GM11168 (cell line): ENCODE measurements around the gene CTNNA2.

Source experiments
- in situ Hi-C: fragments of 300-500 bp; cut with MboI; formaldehyde crosslinking; loops from one replicate; pipeline ENCODE4 v1.12.0; 2022; ENCODE audit warnings: low sequenced_read_pairs; ENCODE audit not compliant: unreplicated experiment

CTNNA2 gene

DNA sequence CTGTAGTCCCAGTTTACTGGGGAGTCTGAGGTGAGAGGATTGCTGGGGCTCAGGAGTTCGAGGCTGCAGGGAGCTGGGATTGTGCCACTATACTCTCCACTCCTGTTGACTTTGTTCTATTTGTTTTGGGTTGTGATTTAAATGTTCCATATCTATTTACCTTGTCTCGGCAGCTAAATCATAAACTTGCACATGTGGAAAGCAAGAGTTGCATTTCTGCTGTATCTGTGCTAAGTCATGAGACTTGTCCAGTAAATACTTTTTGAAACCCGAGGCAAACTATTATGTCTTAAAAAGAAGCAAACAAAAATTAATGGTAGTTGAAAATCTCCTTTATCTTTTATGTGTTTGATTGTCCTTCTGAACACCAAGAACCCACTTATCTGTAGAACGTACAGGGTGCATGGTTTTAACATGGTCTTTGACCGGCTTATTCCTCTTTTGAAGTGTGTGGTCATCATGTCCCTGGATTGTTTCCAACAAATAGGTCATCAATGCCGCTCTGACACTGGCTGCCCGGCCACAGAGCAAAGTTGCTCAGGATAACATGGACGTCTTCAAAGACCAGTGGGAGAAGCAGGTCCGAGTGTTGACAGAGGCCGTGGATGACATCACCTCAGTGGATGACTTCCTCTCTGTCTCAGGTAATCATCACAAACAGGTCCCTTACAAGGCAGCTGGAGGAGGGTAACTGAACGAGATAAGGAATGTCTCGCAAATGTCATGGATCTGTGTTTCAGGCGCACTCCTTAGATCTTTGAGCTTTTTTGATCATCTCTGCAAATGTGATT is 1032.8 kb downstream of the CTNNA2 start:
- in situ Hi-C loops, result loop anchor here (25.0 kb wide), 1 partner anchor 317 kb away; no protein-coding TSS in a partner anchor

DNA sequence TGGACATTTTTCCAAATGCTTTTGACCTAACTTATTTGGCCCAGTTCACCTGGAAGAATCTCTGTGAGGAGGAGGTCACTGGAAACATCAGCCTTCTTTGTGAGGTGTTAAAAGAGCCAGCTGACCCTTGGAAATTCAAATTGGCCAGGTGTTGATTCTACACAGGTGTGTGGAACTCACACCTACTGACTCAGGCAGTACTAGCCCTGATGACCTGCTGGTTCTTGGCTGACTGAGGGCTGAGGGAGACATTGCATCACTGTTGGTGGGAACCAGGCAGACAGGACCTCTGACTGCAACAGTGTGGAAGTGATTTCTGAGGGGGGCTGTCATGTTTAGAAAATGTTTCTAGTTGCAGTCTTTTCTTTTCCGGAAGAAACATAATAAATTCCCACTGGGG is 1033.9 kb downstream of the CTNNA2 start:
- in situ Hi-C loops, result loop anchor here (25.0 kb wide), 1 partner anchor 316 kb away; no protein-coding TSS in a partner anchor

DNA sequence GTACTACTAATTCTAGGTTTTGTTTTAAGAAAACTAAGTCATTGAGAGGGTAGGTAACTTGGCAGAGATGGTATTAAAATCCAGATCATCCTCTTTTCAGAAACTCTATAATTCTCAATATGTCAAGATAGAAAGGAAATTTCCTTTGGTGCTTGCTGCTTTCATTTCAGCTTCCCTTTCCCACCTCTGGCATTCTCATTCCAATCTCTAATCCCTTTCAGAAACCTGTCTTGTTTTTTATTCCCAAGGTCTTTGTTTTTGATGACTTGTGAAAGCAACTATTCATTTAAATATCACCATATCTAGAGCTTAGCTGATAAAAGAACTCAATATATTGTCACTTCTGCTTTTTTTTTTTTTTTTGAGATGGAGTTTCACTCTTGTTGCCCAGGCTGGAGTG is 1034.5 kb downstream of the CTNNA2 start:
- in situ Hi-C loops, result loop anchor here (25.0 kb wide), 1 partner anchor 315 kb away; no protein-coding TSS in a partner anchor

DNA sequence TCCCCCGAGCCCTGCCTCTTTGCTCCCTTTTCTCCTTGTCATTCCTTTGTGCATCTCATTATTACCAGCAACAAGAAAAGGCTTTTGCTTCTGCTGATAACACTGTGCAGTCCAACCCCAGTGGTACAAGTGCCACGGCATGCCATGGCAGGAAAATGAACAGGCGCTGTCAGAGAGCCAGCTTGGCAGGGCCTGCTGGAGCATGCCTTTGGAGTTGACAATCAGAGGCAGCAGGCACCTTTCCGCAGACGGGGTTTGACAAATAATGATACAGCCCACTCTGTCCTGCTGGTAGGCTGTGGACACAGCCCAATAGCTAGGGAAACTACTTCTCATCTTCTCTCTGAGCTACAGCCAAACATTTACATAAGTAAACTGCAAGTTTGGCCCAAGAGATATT is 1035.6 kb downstream of the CTNNA2 start:
- in situ Hi-C loops, result loop anchor here (25.0 kb wide), 1 partner anchor 314 kb away; no protein-coding TSS in a partner anchor

DNA sequence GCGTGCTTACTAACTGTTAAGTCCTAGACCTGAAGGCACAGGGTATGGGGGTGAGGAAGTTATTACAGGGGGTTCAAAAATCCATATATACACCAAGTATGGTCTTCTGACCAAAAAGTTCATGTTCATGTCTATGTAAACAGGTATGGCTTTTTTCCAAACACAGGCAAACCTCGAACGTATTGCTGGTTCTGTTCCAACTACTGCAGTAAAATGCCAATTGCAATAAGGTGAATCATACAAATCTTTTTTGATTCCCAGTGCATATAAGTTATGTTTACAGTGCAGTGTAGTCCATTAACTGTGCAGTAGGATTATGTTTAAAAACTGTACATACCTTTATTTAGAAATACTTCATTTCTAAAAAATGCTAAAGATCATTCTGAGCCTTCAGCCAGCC is 1037.0 kb downstream of the CTNNA2 start:
- in situ Hi-C loops, result loop anchor here (25.0 kb wide), 1 partner anchor 312 kb away; no protein-coding TSS in a partner anchor

DNA sequence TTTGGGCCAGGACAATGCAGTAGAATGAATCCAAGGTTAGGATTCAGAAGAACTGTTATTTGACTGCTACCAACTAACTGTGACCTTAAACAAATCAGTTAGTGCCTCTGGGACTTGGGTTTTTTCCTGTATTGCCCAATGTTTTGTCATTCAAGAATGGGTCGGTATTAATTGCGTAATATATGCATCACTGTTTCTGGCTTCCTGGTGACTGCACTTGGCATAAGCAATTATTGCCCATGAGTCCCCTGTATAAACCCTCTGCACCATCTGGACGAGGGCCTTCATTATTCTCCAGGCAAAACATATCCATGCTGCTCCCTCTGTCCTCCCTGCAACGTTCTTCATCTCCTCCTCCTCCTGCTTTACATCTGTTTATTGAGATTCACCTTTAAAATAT is 1047.5 kb downstream of the CTNNA2 start:
- in situ Hi-C loops, result no loop called here

DNA sequence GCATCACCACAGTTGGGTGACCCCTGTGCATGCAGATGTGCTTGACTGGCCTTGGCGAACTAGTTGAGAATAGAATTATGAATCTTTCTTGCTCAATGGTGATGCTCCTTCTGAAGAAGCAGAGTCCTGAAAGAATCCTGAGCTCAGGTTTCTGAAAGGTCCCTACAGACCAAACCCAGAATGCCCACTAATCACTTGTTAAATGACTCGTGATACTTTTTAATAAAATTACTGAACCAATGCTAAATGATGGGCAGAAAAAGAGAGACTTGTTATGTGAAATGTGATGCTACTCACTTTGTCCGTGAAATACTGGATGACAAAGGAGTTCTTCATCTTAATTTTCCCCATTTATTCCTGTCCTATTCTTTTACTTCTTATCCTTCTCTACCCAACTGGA is 1055.2 kb downstream of the CTNNA2 start:
- in situ Hi-C loops, result no loop called here

DNA sequence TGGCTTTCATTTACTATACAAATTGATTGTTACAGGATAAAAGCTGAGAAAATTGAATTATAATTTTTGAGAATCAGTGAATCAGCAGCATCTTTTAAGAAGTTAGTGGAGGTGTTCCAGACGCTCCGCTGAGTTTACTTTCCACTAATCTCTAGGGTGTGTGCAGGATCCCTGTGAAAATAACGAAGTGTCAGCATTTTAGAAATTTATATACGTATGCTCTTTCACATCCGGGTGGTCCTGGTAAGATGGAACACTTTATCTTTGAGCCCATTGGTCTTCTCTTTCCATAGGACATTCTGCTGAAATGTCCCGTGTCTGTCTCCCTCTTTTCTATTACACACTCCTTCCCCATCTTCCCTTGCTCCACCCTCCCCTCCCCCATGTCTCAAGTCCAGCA is 1060.3 kb downstream of the CTNNA2 start:
- in situ Hi-C loops, result no loop called here

DNA sequence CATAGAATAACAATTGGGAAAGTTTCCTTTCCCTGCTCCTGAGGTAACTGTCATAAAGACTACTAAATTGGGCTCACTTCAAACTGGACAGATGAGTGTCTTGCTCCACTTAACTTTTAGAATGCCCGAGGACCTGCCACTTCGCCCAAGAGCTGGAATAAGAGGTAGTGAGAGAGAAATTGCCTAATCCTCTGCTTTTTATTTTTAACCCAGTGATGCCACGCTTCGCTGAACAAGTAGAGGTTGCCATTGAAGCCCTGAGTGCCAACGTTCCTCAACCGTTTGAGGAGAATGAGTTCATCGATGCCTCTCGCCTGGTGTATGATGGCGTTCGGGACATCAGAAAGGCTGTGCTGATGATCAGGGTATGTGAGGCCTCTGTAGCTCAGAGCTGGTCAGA is 1061.1 kb downstream of the CTNNA2 start:
- in situ Hi-C loops, result no loop called here

DNA sequence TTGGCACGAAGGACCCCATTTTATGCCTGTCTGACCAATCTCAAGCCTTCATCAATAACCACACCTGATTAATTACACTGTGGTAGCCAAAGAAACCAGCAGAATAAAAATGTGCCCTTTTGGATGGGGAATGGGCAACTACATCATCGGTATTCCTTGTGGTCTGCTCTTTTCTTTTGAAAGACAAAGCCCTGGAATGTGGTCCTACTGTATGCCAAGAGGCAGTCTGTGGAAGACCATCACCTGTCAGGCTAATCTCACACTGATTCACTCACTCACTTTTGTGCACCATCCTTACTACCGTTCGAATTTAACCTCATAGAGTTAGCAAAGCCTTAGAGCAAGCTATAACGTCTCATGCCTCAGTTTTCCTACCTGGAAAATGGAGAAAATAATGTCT is 1066.9 kb downstream of the CTNNA2 start:
- in situ Hi-C loops, result no loop called here

DNA sequence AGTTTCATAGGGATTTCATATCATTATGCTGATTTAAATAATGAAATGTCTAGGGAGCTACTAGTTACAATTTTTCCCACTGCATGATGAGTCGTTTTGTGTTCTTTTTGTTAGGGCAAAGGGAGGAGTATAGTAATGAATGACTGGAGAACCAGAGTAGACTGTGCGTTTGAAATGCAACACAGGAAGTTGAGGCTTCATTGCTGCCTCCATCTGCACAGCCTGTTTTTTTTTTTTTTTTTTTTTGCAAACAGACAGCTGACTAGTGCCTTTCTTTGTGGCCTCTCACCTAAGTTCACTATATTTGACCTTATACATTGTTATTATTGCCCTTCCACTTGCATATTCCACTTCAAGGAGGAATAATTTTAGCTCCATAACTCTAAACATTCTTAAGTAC is 1078.4 kb downstream of the CTNNA2 start:
- in situ Hi-C loops, result no loop called here

DNA sequence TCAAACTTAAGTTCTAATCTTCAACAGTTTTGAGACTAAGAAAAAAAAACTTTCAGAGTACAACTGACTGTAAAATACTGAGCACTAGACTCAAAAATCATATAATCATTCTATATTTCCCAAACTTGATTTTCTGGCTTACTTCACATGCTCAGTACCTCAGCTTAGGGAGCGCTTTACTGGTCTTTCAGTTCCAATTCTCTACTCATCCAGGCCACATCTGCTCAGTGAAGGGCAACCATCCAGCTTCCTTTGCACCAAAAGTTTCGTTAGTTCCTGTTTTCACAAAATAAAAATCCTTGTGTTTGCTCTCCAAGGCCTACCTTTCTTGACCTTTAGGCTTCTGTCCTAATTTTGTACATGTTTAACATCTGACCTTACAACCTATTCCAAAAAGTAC is 1079.3 kb downstream of the CTNNA2 start:
- in situ Hi-C loops, result no loop called here

DNA sequence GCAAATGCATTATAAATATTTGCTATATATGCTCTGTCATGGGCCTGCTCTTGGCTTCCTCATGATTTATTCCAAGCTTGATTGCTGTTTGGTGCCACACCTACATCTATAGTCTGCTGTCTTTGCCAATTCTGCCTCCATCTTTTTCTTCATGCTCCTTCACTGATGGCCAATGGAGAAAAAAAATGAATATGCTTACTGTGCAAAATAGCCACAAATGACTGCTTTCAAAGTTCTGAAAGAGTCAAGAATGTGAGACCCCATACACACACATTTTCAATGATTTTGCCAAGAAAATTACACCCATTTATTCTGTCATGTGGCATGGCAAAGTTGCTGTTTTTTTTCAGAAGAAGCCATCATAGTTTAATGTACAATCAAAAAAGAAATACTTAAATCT is 1097.3 kb downstream of the CTNNA2 start:
- in situ Hi-C loops, result no loop called here

DNA sequence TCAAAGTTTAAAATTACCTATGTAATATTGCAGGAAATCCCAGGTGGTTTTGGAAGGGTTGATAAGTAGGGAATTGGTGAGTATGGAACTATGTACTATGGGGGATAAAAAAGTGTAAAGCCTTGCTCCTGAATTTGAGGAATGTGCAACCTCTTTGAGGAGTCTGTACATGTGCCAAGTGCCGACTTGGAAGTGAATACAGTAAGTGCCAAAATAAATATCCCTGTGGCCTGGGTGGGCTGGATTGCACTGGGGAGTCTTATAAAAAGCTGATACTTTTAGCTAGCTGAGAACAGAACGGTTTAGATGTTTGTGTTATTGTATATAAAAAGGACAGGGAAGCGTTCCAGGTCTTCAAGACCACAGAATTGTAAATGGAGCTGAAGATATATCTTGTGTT is 1108.8 kb downstream of the CTNNA2 start:
- in situ Hi-C loops, result no loop called here

DNA sequence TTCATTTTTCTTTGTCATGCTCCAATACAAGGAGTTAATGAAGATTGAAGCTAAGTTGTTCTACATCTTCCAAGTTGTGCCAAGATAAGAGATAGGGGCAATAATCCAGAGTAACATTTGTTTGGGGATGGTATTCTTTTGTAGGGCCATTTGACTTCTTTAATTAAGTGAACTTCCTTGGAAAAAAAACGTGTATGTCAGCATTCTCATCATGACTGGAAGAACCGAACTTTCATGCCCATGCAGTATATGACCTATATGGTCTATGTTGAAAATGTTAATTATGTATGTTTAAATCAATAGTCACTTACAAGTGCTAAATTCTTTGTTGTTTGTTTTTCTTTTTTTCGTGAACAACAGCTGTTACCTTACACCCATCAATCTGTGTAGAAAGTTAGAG is 1111.2 kb downstream of the CTNNA2 start:
- in situ Hi-C loops, result no loop called here

DNA sequence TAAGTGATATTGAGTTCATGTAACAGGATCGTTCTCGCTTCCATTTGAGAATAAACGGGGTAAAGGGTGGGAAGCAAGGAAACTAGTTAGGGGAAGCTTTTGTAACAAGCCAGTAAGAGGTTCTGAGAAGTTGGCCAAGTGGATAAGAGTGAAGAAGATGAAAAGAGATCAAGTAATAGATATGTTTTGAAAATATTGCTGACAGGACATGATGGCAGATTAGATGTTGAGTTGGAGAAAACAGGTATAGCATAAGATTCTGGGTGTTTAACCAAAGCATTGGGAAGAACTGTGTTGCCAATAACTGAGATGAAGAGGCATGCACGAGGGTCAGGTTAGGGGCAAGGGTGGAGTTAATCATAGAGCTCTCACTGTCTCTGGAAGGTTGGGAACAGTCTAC is 1121.7 kb downstream of the CTNNA2 start:
- in situ Hi-C loops, result no loop called here

DNA sequence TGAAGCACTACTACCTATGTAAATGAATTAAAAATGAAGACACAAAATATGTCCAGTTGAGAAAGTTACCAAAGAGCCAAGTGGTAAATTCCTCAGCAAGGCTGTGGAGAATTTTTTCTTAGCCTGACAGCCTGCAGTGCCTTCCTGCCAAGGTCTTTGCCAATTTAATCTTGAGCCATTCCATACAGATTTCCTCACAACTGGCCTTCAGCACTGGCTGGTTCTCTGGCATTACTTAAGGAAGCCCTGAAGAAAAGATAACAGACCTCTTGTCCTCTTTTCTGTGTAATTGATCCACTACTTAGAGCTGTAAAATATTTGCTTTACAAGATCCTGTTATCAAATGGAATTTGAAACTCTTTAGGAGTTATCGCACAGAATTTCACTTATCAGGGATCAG is 1125.9 kb downstream of the CTNNA2 start:
- in situ Hi-C loops, result no loop called here

DNA sequence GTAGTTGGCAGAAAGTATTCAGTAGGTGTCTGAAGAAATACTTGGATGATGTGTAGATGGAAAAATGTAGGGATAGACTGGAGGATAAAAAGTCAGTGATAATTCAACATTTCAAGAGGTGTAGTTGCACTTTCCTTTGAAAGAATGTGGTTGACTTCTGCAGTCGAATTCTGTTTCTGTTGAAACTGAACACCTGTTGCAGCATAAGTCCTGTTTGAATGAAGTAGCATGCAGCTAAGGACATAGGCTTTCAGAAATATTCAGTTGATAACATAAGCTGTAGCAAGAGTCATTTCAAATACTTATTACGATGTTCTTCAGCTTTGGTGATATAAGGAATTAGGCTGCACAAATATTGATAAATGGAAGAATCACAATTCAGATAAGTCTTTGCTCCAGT is 1129.6 kb downstream of the CTNNA2 start:
- in situ Hi-C loops, result no loop called here

DNA sequence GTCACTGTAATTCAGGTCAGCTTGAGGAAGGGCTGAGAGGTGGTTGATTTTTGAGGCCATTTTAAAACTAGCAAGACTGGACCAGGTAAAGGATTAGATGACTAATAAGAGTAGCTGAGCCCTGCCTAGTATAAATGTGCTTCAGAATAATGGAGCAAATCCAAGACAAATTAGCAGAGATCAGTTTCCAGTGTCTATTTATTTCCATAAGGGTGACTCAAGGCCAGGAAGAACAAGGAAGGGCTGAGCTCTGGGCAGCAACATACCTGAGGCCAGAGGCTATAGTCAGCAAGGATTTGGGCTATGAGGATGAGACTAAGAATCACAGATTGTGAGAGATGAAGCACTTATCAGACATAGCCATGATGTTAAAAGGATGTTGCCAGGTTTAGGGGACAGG is 1130.7 kb downstream of the CTNNA2 start:
- in situ Hi-C loops, result no loop called here

DNA sequence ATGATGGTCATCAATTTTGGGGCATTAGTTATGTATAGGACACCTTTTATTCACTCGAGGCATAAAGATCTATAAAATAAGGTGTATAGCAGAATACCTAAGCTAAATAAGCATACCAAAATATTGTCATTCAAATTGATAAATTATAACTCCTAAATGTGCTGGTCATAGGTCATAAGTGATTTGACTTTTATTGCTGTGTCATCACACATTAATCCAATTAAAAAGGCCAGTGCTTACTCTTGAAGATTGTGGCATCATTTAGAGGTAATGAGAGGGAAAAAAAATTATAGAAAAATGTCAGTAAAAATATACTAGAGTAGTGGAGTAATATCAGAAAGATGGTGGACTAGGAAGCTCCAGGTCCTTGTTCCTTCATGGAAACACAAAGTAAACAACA is 1138.6 kb downstream of the CTNNA2 start:
- in situ Hi-C loops, result no loop called here

DNA sequence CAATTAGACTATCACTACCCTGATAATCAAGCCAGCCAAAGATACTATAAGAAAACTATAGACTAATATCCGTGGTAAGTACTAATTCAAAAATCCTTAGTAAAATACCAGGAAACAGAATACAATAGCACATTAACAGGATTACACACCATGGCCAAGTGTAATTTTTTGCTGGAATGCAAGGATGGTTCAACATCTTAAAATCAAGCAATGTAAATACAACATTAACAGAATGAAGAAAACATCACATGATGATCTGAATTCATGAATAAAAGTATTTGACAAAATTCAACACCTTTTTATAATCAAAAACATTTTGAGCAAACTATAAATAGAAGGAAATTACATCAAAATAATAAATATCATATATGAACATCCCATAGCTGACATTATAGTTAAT is 1142.4 kb downstream of the CTNNA2 start:
- in situ Hi-C loops, result no loop called here

DNA sequence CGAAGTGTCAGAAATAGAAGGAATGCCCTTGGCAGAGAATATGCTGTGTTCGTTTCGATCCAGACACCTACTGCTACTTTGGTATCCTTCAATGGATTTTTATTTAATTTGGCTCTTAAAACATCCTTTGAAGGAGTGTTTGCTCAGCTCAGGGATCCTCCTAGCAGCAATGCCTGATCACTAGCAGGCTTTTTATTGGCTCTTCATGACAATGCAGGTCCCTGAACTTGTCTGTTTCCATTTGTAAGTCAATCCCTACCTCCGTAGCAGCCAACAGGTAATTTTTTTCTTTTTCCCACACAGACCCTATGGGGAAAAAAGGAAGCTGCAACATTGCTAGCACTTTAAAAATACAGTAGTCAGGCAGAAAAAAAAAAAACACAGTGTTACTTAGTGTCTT is 1157.9 kb downstream of the CTNNA2 start:
- in situ Hi-C loops, result no loop called here
